Stimulated activated CD4-positive, alpha-beta T cell treated with anti-CD3 and anti-CD28 coated beads, Interleukin-1b, Interleukin-23, amount 100 ng/mL, for 48 hours (primary cell): ENCODE measurements around the gene UBAC2.
A peak's percentile ranks its signal among the peaks of the same experiment; 100 is the strongest.
"Not testable (repeated sequence)": the region's sequence is repeated elsewhere in the genome, so short reads cannot be mapped to it uniquely, and the experiment has no call there.

Experiments
- DNase-seq: peaks from one replicate; pipeline ENCODE4 v3.0.0-alpha.2; 2020

UBAC2 gene

DNA sequence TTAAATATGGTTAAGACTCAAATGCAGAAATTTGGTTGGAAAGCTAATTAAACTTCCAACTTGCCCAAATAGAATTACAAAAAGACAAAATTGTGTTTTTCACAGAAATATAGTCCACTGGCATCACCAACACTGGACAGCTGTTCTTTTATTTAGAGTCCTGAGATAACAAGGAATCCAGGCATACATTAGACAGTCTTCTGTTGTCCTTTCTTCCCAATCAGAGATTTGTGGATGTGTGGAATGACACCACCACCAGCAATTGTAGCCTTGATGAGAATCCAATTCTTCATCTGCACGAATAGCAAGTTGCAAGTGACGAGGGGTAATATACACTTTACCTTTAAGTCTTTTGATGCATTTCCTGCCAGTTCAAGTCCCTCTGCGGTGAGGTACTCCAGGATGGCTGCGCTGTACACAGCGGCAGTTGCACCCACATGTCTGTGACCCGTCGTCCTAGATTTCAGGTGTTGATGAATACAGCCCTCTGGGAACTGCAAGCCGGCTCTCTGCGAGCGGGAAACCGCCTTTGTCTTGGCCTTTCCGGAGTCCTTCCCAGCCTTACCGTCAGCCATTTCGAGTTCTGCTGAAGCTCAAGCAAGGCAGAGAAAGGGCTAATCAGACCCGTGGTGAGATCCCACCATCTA lies 14.7 kb downstream of the UBAC2 start:
- DNase-seq, result peak; percentile 66

DNA sequence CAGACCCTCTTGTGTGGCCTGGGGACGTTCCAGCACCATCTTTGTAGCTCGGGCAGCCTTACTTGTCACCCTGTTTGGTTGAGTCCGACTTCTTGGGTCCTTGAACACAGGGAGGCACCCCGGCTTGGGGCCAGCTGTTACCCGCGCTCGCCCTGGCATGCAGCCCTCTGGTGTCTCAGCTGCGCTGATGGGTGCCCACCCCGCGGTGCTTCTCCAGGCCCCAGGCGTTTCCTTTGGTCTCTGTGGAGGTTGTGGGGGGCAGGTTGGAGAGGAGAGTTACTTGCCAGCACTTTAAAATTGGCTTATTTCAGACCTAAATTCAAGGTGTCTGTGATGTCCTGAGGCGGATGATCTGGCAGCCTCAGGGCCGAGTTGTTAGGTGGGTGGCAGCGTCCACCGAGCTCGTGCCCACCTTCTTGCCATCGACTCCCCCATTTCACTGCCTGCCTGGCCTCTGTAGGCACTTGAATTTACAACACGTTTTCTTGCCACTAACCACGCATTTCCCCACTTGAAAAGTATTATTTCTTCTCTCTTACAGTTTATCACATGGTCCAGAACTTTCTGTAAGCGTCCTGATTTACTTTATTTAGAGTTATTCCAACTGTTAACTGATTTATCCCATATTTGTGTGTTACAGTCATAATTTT lies 16.9 kb downstream of the UBAC2 start:
- peak; percentile 16 for DNase-seq

DNA sequence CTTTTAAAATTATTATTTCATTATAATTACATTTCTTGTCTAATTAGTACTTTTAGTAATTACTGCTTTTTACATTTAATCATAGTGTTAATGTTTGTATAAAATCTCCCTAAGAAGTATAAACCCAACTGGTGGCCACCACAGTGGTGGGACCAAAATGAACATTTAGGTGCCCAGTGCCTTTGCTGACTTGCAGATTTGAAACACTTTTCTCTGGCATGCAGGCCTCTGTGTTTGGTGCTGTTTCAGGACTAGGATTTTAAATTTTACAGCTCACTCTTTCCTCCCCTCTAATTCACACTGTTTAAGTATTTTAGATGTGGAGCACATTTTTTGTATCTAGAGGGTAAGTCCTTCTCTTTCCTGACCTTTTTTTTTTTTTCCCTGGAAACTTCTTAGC lies 17.5 kb downstream of the UBAC2 start:
- no peak for DNase-seq

DNA sequence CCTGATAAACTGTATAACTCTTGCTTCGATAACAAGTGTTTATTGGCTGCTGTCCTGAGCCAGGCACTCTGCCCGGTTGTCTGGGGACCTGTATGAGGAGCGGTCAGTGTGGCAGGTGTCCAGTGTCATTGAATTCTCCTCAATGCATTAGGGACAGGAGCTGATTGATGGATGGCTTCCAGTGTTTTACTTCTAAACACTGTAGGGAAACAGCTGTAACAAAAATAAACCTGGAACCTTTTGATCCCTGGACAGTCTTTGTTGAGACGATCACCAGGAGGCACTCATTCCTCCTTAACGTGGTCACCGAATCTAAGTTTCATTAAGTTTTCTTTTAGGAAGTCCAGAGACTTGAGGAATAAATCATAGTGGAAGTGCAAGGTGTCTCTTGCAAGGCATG lies 17.9 kb downstream of the UBAC2 start:
- no peak for DNase-seq

- peak; percentile 66 for DNase-seq
Measured at GRCh38 chr13:99218969-99219368, 18.3 kb downstream of the UBAC2 start.

- no peak for DNase-seq
Measured at GRCh38 chr13:99220199-99220935, 19.7 kb downstream of the UBAC2 start.

DNA sequence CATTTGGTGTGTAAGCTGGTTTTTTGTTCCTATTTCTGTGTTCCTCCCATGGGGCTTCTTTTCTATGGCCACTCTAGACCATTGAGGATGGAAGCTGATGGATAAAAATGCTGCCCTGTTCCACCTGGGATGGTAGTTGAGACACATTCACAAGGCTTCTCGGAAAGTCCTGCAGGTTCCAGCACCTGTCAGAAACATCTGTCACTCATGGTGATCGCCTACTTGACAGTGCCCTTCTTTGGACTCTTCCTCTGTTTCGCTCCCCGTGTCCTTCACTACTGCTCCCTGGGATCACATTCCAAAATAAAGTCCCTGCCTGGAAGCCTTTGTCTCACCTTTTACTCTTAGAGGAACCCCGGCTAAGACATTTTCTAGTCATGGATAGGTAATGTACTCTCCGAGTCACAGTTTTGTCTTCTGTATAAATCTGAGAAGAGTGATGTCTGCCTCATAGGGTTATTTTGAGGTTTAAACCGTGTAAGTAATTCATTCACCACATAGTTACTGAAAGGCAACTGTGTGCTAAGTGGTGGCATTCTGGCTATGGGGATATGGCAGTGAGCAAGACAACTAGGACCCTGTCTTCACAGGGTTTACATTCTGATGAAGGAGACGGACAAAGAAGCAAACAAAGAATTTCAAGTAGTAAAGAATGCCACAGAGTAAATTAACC lies 21.0 kb downstream of the UBAC2 start:
- DNase-seq, result no peak

DNA sequence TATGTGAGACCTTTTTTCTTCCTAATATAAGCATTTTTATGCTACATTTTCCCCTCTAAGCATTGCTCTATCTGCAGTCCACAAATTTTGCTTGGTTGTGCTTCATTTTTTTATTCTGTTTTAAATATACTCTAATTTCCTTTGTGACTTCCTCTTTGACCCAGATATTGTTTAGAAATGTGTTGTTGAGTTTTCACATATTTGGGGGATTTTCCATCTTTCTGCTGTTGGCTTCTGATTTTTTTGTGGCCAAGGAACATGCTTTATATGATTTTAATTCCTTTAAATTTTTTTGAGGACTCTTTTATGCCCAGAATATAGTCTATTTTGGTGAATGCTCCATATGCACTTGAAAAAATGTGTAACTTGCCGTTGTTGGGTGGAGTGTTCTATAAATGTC lies 22.9 kb downstream of the UBAC2 start:
- no peak for DNase-seq

DNA sequence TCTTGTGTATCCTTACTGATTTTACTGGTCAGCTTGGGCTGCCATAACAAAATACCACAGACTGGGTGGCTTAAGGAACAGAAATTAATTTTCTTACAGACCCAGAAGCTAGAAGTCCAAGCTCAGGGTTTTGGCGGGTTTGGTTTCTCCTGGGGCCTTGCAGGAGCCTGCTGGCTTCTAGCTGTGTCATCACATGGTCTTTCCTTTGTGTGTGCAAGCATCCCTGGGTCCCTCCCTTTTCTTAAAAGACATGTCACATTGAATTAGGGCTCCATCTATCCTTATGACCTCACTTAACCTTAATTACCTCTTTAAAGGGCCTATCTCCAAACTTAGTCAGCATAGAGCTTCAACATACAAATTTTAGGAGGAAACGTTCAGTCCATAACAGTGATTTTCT lies 23.4 kb downstream of the UBAC2 start:
- no peak for DNase-seq

DNA sequence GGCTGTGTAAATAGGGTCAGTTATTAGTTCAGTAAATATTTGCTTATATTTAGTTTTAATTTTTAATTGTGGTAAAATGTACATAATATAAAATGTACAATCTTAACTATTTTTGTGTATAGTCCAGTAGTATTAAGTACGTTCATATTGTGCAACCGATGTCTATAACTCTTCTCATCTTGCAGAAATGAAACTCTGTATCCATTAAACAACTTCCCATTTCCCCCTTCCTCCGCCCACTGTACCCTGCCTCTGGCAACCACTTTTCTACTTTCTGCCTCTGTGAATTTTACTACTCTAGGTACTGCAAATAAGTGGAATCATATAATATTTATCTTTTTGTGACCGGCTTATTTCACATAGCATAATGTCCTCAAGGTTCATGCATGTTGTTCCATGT lies 24.4 kb downstream of the UBAC2 start:
- DNase-seq, result no peak

GRCh38 chr13:99226513-99226912 lies 25.9 kb downstream of the UBAC2 start:
- no peak for DNase-seq

DNA sequence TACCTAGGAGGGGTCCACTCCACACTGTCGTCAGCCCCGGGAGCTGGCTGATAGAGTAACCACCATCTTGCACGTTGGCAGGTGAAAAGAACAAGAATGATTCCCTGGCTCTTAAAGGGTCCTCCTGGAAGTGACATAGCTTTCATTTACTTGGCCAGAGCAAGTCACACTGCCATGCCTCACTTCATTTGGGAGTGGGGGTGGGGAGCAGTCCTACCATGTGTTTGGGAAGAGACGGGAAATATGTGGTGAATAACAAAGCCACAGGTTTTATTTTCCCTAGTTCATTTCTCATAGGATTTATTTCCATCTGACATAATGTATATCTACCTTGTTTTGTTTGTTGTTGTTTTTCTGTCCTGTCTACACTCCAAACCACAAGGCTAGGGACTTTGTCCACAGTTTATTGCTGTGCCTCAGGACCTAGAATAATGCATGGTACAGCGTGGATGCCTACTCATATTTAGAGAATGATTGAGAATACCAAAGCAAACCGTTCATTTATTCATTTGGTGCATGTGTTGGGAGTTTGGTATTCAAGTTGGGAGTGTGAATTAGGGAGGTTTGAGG lies 26.8 kb downstream of the UBAC2 start:
- no peak for DNase-seq

GRCh38 chr13:99227909-99228688 lies 27.4 kb downstream of the UBAC2 start:
- DNase-seq, result peak; percentile 26

DNA sequence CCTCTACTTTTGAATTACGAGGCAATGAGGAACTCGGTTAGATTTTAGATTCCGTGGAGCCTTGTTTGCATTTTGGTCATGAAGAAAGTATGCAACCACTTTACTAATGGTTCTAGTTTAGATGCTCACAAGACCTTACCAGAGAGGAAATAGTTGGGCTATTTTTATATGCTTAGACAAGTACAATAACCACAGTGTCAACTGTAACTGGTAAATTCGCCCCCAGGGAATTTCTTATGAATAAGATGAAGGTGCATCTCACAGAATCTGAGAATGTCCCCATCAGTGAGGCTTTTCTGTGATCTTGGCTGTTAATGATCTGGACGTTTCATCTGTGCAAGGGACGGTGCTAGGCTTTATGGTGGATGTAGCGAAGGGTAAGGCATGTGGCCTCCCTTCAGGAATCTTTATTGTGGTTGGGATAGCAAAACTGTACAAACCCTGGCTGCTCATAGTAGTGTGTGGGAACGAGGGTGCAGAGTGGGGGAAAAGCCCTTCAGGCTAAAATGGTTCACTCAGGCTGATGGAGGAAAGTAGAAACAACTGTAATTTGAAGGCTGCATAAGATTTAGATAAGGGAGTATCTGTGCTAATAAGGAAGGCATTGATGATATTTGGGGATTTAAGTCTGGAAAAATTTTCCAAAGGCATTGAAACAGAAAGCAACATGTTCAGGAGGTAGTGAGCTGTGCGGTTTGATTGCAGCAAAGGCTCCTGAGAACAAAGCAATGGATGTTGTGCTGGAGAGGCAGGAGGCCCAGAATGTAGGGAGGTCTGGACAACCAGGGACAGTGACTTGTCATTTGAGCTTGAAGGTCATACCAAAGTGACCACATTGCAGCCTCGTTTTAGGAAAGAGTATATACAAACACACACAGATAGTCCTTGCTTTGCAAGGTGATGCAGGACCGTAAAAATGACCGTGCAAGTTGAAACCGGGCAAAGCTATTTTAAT lies 28.4 kb downstream of the UBAC2 start:
- DNase-seq, result no peak

GRCh38 chr13:99230588-99230987 lies 29.9 kb downstream of the UBAC2 start:
- not testable (repeated sequence) for DNase-seq

DNA sequence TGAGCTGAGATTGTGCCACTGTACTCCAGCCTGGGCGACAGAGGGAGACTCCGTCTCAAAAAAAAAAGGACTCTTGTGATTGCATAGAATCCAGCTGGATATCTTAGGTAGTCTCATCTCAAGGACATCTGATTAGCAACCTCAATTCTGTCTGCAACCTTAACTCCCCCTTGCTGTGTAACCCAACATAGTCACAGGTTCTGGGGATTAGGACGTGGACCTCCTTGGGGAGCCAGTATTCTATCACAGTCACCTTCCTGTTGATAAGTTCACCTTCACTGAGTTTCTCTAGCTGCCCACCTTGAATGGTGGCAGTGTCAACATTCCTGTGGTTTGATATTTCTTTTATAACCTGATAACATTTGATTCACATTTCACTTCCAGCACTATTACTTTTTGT lies 30.3 kb downstream of the UBAC2 start:
- DNase-seq, result no peak

GRCh38 chr13:99231721-99232120 lies 31.1 kb downstream of the UBAC2 start:
- DNase-seq, result no peak

- peak; percentile 48 for DNase-seq
Measured at GRCh38 chr13:99237981-99238662, 37.5 kb downstream of the UBAC2 start.

DNA sequence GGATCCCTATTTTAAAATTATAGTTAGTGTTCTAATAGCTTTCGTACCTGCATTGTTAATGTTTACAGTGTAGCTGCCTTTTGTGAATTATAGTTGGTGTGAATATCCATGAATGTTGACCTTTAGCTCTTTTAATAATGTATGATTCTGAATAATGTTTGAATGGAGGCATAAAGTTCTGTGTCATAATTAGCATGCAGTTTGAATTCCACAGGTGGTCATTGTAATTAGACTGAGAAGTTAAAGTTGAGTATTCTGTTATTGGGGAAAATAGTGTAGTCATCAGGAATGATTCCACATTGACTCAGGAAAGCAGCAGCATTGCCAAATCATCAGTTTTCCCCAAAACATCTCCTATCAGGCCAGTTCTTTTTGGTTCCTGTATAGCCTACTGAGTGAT lies 45.4 kb downstream of the UBAC2 start:
- no peak for DNase-seq

DNA sequence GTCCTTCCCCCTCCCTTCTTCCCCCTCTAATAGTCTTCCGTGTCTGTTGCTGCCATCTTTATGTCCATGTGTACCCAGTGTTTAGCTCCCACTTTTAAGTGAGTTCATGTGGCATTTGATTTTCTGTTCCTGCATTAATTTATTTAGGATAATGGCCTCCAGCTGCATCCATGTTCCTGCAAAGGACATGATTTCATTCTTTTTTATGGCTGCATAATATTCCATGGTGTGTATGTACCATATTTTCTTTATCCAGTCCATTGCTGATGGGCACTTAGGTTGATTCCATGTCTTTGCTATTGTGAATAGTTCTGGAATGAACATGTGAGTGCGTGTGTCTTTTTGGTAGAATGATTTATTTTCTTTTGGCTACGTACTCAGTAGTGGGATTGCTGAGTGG lies 48.5 kb downstream of the UBAC2 start:
- DNase-seq, result not testable (repeated sequence)

DNA sequence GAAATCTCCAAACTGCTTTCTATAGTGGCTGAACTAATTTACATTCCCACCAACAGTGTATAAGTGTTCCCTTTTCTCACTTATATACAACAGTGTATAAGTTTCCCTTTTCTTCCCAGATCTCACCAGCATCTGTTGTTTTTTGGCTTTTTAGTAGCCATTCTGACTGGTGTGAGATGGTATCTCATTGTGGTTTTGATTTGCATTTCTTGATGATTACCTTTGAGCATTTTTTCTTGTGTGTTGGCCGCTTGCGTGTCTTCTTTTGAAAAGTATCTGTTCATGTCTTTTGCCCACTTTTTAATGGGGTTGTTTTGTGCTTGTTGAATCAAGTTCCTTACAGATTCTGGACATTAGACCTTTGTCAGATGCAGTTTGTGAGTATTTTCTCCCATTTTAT lies 49.0 kb downstream of the UBAC2 start:
- DNase-seq, result not testable (repeated sequence)
